Chondrocyte (in vitro differentiated cells): ENCODE data around the gene RAET1L. TPM values are rescaled to one million over a fixed set of nuclear protein-coding genes. Genes with fewer than 3 reads are reported as not detected.
"Not testable (repeated sequence)": the region's sequence is repeated elsewhere in the genome, so short reads cannot be mapped to it uniquely, and the experiment has no call there.

Experiments used
- DNase-seq: peaks from one replicate; pipeline ENCODE4 v3.0.0; 2021; ENCODE audit warnings: mixed read lengths, low spot score
- H3K27ac Mint-ChIP-seq: one replicate; pipeline ENCODE4 v1.8.0; 2021; ENCODE audit warnings: mild to moderate bottlenecking, moderate library complexity, mixed read lengths; ENCODE audit not compliant: unreplicated experiment
- H3K27me3 Mint-ChIP-seq: 2 replicates; pipeline ENCODE4 v1.8.0; 2021; ENCODE audit warnings: low read depth, mixed read lengths
- H3K36me3 Mint-ChIP-seq: 2 replicates; pipeline ENCODE4 v1.8.0; 2021; ENCODE audit warnings: low read depth, mixed read lengths
- H3K4me1 Mint-ChIP-seq: 2 replicates; pipeline ENCODE4 v1.8.0; 2021; ENCODE audit warnings: low read depth, mild to moderate bottlenecking, mixed read lengths
- H3K4me3 Mint-ChIP-seq: one replicate; pipeline ENCODE4 v1.8.0; 2021; ENCODE audit warnings: mild to moderate bottlenecking, moderate library complexity, mixed read lengths; ENCODE audit not compliant: unreplicated experiment
- H3K9me3 Mint-ChIP-seq: 2 replicates; pipeline ENCODE4 v1.8.0; 2021; ENCODE audit warnings: low read depth, mixed read lengths
- total RNA-seq: library from RNA; stranded (reverse); gene quantifications from 3 replicates; pipeline ENCODE4 v1.2.1, GENCODE V29; 2021
- TF ChIP-seq, protein P1 (sequence below): fragments of 200-600 bp; sonication (generic); IDR thresholded peaks from 2 replicates; pipeline ENCODE4 v1.5.0; 2021; ENCODE audit warnings: antibody characterized with exemption, mild to moderate bottlenecking, moderate library complexity

Gene RAET1L
- total RNA-seq, 1 donor from 2014 or later = not detected

DNA sequence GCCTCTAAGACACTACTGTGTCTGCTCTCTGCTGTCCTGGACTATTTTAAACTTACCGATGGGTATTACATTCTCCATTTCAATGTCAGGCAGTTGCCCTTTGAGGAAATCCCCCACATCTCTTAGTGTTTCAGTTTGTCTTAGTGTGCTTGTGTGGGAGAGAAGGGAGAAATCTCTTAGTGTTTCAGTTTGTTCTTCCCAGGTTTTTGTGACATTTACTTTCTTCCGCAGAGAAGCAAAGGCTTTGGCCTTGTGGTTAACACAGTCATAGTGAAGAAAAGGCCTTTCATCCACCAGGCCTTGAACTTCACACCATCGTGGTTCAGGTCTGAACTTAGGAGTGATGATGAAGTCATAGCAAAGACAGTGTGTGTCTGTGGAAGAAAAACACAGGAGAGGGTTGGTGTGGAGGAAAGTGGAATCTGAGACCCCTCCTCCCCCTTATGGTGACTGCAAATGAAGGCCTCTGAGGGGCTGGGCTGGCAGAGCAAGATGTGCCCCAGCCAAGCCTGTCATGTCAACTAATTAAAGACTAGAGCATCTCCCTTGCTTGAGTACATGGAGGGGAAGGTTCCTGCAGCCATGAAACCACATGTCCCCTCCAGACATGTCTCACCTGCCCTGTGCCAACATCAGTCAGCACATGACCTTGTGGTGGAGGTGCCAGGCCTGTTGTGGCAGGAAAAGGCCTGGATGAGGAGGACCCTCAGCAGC, 23.9 kb downstream of the RAET1L start:
- Mint-ChIP-seq H3K9me3 (peaks cover 3% of the 10 kb centered on the region), H3K4me3 (no peak overlapping the region), H3K4me1 (peaks cover 10% of the 10 kb centered on the region), H3K36me3 (peaks cover 3% of the 10 kb centered on the region), H3K27me3 (peaks cover 19% of the 10 kb centered on the region), H3K27ac (no peak overlapping the region)
- no peak for DNase-seq
- TF ChIP-seq, protein P1, sequence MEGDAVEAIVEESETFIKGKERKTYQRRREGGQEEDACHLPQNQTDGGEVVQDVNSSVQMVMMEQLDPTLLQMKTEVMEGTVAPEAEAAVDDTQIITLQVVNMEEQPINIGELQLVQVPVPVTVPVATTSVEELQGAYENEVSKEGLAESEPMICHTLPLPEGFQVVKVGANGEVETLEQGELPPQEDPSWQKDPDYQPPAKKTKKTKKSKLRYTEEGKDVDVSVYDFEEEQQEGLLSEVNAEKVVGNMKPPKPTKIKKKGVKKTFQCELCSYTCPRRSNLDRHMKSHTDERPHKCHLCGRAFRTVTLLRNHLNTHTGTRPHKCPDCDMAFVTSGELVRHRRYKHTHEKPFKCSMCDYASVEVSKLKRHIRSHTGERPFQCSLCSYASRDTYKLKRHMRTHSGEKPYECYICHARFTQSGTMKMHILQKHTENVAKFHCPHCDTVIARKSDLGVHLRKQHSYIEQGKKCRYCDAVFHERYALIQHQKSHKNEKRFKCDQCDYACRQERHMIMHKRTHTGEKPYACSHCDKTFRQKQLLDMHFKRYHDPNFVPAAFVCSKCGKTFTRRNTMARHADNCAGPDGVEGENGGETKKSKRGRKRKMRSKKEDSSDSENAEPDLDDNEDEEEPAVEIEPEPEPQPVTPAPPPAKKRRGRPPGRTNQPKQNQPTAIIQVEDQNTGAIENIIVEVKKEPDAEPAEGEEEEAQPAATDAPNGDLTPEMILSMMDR = no peak

DNA sequence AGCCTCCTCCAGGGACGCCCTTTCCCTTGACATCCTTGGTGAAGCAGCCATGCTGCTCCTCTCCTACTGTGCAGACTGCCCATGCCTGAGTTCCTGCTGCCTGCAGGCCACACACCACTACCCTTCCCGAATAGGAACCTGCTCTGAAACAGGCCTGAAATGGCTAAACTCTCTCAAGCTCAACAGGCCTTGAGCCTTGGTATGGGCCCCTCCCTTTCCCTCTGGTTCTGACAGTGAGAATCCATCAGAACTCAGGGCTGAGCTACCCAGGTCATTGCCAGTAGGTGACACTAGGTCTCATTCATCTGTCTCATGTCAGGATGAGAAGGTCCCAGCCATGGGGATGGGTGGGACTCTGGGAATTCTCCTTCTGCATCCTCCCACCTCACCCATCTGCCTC, 25.7 kb downstream of the RAET1L start:
- Mint-ChIP-seq H3K9me3 (peaks cover 3% of the 10 kb centered on the region), H3K27me3 (peaks cover 34% of the 10 kb centered on the region), H3K27ac (no peak overlapping the region), H3K4me3 (no peak overlapping the region), H3K36me3 (peaks cover 3% of the 10 kb centered on the region), H3K4me1 (peaks cover 5% of the 10 kb centered on the region)
- DNase-seq = no peak
- TF ChIP-seq, protein P1 = no peak

DNA sequence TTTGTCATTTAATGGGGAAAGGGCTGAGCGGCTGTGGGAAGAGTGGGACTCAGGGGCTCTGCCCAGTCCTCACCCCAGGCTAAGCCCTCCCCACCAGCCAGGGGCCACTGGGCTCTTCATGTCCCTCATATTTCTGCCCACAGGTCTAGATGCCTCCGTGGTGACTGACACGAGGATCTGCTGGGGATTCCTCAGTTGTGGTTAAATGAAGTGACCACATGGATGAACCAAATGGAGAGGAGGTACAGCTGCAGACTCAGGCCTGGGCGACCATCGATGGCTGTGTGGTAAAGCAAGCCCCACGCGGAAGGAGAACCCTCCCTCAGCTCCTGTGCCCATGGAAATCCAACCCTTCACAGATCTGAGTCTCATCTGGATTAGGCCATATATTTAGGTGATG, 29.4 kb downstream of the RAET1L start:
- peaks cover 3% of the 10 kb centered on the region for H3K36me3 Mint-ChIP-seq
- no peak overlapping the region for H3K4me3 Mint-ChIP-seq
- TF ChIP-seq, protein P1 = no peak
- H3K4me1 Mint-ChIP-seq = peaks cover 4% of the 10 kb centered on the region
- H3K27me3 Mint-ChIP-seq = peaks cover 65% of the 10 kb centered on the region
- no peaks in the 10 kb centered on the region for H3K9me3 Mint-ChIP-seq
- no peak overlapping the region for H3K27ac Mint-ChIP-seq
- DNase-seq = no peak

DNA sequence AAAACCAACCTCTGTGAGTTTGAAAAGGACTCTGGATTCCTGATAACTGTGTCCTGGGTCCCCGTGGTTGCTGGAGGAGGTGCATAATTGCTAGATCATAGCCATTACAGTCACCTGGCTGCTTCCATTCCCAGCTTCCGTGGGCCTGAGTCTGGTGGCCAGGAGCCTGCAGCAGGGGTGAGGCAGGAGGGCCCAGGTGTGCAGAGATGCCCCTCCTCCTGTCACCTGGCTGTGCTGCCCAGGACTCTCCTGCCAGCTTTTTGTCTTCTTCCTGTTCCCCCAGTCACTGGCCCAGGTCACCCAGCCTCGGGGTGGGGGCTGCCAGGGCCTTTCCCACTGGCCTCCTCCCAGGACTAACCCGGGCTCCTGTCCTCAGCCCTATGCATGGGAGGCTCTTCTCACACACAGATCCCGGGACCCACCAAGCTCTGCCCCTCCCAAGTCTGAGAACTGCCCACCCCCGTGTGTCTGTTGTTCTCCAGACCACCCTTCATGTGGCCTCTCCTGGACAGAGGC, 30.0 kb downstream of the RAET1L start:
- H3K36me3 Mint-ChIP-seq = peaks cover 4% of the 10 kb centered on the region
- H3K4me3 Mint-ChIP-seq = no peak overlapping the region
- H3K27ac Mint-ChIP-seq = no peak overlapping the region
- TF ChIP-seq, protein P1 = no peak
- H3K27me3 Mint-ChIP-seq = peaks cover 65% of the 10 kb centered on the region
- no peak for DNase-seq
- peaks cover 10% of the 10 kb centered on the region for H3K4me1 Mint-ChIP-seq
- H3K9me3 Mint-ChIP-seq = no peaks in the 10 kb centered on the region

DNA sequence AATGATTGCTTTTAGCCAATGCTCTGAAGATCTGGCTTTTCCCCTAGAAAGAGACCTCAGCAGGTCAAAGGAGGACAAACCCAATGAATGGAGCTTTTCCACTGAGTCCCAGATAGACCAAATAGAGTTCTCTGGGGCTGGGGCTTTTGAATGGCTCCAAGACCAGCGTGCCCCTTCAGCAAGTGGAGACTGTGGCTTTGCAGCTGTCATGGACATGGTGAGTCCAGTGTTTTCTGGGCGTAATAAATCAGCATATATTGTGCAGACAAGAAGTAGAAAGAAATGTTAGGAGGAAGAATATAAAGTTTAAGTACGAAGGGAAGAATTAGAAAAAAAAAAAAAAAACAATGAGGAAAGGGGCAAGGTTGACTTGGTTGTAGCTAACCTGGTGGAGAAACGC, 33.5 kb downstream of the RAET1L start:
- H3K27ac Mint-ChIP-seq = no peak overlapping the region

DNA sequence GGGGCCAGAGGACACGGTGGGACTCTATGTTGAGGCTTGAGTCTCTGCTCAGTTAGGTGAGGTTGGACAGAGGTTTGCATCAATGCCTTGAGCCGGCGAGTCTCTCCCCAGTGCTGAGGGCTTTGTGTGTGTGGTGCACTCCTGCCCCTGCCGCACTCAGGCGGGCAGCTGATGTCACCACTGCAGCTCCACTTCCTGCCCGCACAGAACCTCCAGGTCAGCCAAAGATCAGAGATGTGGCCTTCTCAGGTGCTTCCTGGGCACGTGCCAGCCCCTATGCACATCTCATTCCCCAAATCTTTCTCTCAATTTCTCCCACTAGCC, 33.9 kb downstream of the RAET1L start:
- DNase-seq, H3K27ac Mint-ChIP-seq: not testable (repeated sequence)
- H3K4me1 Mint-ChIP-seq = peaks cover 17% of the 10 kb centered on the region
- H3K27me3 Mint-ChIP-seq = peaks cover 91% of the 10 kb centered on the region
- H3K9me3 Mint-ChIP-seq = peaks cover 11% of the 10 kb centered on the region
- H3K4me3 Mint-ChIP-seq = peak overlapping the region; percentile 54
- H3K36me3 Mint-ChIP-seq = peaks cover 18% of the 10 kb centered on the region

More for the DNA sequence above, 33.5 kb downstream of the RAET1L start:
- Mint-ChIP-seq H3K9me3 (peaks cover 11% of the 10 kb centered on the region), H3K36me3 (peaks cover 16% of the 10 kb centered on the region), H3K27me3 (peaks cover 90% of the 10 kb centered on the region), H3K4me1 (peaks cover 17% of the 10 kb centered on the region), H3K4me3 (no peak overlapping the region)
- TF ChIP-seq, protein P1 = no peak
- DNase-seq = no peak
